Caki2 (cell line): ENCODE data around the gene CELSR2. TPM values are rescaled to one million over a fixed set of nuclear protein-coding genes. Genes with fewer than 3 reads are reported as not detected.
"Not testable (repeated sequence)": the region's sequence is repeated elsewhere in the genome, so short reads cannot be mapped to it uniquely, and the experiment has no call there.

Source experiments
- DNase-seq: peaks from one replicate; pipeline ENCODE4 v3.0.0-alpha.2; 2015; ENCODE audit warnings: low read depth
- in situ Hi-C: cut with HindIII; loops from 2 replicates; pipeline ENCODE4 v1.10.0; 2016; ENCODE audit warnings: low sequenced_read_pairs, low pct_unique_long_range_greater_than_20kb, mixed read lengths
- total RNA-seq: library from RNA; depleted of rRNA; stranded (reverse); fragments of >200 nt; shearing (Covaris generic); gene quantifications from 2 replicates; pipeline ENCODE4 v1.2.3, GENCODE V29; 2014; ENCODE audit warnings: low replicate concordance; rRNA removed

CELSR2 gene, protein sequence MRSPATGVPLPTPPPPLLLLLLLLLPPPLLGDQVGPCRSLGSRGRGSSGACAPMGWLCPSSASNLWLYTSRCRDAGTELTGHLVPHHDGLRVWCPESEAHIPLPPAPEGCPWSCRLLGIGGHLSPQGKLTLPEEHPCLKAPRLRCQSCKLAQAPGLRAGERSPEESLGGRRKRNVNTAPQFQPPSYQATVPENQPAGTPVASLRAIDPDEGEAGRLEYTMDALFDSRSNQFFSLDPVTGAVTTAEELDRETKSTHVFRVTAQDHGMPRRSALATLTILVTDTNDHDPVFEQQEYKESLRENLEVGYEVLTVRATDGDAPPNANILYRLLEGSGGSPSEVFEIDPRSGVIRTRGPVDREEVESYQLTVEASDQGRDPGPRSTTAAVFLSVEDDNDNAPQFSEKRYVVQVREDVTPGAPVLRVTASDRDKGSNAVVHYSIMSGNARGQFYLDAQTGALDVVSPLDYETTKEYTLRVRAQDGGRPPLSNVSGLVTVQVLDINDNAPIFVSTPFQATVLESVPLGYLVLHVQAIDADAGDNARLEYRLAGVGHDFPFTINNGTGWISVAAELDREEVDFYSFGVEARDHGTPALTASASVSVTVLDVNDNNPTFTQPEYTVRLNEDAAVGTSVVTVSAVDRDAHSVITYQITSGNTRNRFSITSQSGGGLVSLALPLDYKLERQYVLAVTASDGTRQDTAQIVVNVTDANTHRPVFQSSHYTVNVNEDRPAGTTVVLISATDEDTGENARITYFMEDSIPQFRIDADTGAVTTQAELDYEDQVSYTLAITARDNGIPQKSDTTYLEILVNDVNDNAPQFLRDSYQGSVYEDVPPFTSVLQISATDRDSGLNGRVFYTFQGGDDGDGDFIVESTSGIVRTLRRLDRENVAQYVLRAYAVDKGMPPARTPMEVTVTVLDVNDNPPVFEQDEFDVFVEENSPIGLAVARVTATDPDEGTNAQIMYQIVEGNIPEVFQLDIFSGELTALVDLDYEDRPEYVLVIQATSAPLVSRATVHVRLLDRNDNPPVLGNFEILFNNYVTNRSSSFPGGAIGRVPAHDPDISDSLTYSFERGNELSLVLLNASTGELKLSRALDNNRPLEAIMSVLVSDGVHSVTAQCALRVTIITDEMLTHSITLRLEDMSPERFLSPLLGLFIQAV (N-terminal part only)
- total RNA-seq = 4.6 and 4.8 TPM in 2 replicates

DNA sequence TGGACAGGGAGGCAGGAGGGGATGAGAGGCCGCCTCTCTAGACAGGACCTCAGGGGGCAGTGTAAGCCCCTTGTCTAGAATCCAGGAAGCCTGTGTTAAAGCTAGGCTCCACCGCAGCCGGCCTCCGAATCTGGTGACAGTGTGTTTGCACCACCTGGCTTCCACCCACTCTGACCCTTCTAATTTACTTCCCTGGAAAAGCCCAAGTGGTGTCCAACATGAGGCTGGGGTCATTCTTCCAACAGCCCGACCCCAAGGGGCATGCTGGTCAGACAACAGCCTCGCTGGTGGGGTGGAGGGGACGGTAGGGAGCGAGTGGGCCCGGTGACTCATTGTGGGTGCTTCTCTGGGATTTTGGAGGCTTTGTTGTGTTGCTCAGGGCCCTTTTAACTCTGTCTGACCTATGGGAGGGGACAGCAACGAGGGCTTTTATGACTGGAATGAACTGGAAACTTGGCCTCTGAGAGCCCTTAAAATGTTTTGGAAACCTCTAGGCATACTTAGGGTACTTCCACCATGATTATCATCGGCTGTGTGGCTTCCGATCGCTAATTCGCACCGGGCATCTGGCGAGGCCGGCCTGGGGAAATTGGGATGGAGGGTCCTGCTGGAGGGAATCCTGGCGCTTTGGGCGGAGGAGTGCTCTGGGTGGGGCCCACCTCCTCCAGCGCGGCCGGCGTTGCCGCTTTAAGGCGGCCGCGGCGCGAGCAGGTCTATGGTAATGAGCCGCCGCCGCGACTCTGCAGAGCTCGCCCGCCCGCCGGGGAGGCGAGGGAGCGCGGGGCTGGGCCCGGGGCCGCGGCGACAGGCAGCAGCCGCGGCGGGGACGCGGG, at the start of gene CELSR2:
Gene CELSR2, plus strand, starts transcription at position 743 of the 833 bp plus-strand sequence. CDS start 541 bp downstream, outside the sequence.
- peak; percentile 46 for DNase-seq
- in situ Hi-C loops = no loop called here

DNA sequence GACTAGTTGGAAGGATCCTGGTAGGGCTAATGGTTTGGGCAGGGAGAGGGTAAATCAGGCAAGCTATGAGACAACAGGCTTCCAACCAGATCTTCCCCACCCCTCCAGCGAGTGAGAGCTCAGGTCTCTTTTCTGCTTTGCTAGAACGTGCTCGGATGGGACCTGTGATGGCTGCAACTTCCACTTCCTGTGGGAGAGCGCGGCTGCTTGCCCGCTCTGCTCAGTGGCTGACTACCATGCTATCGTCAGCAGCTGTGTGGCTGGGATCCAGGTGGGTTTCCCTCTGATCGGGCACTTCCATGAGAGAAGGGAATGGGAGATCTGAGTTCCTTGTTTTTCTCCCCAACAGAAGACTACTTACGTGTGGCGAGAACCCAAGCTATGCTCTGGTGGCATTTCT, 49.6 kb upstream of the CELSR2 start:
- in situ Hi-C loops = no loop called here
- no peak for DNase-seq

DNA sequence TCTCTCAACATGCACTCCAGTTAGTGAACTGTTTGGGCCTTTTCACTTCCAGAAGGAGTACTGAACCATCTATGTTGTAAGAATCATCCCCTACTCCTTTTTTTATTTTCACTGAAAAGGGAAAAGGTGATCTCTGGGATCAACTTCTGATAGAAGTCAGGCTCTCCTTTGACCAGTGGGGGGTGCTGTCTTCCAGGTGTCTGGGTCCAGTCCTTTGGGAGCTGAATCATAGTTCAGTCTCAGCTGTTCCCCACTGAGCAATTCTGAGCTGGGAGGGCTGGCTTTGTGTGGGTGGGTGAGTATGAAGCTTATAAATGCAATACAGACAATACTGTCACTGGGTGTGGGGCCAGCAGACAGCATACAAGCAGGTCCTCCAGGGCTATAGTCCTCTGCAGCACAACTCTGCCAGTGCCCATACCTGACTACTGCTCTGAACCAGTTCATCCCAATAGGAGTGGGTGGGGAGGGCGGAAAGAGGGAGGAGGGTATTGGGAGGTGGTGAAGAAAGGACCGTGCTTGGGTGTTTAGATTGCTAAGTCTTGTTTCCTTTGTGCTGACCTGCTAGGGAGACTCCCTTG, 48.1 kb upstream of the CELSR2 start:
- DNase-seq = peak; percentile 43
- in situ Hi-C loops = no loop called here

DNA sequence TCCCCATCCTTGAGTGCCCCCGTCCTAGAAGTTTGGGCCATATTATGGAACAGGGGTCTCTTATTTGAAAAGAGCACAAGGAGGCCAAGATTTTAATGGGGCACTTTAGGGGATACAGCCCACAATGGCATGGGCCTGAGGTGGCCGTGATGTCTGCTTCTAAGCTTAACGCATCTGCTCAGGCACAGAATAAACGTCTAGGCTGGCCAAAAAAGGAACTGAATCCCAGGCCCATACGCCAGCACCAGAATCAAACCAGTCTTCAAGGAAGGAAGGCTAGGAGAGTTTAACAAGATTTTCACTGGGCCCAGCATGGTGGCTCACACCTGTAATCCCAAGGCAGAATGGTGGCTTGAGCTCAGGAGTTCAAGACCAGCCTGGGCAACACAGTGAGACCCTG, 44.9 kb upstream of the CELSR2 start:
- DNase-seq = no peak
- in situ Hi-C loops = no loop called here

DNA sequence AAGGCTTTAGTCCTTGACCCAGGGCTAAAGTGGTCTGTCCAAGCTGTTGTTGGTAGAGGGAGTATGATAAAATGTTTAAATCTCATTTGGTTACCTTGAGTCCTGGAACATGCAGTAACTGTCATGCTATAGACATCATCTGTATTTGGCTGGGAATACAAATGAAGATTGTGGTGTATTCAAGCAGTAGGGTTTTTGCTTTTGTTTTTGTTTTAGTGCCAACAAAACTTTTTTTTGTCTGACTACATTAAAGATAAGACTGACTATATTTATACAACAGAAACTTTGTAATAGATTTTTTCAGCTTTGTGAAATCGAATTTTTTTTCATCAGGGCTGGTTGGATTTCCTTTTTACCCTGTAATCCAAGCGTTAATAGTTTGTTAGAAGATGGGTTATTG, 43.0 kb upstream of the CELSR2 start:
- DNase-seq = no peak
- in situ Hi-C loops = no loop called here

DNA sequence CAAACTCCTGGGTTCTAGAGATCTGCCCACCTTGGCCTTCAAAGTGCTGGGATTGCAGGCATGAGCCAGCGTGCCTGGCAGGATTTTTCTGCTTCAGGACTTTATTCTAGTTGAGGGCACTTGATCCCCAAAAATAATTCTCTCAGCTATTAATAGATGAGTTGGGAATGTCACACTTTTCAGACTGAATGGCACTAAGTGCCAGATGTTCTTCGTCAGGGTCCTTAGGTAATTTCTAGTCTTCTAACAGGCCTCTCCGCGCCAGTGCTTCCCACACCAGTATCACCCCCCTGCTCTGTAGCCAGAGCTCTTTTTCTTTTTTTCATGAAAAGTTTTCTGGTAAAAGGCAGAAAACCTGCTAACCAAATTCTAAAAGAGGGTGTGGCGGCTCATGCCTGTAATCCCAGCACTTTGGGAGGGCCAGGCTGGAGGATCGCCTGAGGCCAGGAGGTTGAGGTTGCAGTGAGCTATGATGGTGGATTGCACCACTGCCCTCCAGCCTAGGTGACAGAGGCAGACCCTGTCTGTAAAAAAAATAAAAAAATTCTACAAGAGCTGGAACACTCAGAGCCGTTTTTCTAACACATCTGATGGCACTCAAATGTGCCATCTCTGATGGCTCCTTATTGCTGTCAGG, 41.8 kb upstream of the CELSR2 start:
- in situ Hi-C loops = no loop called here
- DNase-seq = no peak

DNA sequence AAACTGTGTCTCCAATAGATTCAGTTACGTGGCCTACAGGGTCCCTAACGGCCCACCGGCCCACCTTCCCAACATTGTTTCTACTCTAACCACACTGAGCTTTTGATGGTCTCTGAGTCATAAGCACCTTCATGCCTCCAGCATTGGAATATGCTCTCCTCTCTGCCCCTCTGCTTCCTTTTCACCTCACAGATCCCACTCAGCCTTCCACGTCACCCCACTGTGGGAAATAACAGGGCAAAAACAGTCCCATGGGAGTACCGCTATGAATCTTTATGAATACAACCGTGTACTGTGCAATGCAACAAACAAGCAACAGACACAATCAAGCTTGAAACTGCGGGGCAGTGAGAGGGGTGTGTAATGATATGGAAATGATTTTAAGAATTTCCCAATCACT, 40.9 kb upstream of the CELSR2 start:
- in situ Hi-C loops = no loop called here
- DNase-seq = no peak

DNA sequence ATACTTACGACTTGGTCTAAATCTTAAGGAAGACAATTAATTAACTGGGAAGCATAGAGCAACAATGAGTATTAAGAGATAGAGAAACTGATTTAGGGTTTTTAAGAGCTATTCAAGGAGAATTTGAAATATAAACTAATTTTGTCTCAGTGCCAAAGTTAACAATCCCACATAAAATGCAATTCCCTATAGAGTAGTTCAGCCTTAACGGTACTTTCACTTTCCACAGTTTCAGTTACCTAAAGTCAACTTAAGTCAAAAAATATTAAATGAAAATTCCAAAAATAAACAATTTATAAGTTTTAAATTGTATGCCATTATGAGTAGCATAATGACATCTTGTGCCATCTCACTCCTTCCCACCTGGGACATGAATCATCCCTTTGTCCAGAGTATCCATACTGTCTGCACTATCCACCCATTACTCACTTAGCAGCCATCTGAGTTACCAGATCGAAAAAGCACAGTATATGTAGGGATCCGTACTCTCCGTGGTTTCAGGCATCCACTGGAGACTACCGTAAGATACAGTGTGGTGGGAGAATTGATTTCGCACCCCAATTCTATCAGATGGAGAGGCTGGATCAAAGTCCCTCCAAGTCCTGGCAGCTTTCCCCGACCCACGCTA, 40.4 kb upstream of the CELSR2 start:
- in situ Hi-C loops = no loop called here

DNA sequence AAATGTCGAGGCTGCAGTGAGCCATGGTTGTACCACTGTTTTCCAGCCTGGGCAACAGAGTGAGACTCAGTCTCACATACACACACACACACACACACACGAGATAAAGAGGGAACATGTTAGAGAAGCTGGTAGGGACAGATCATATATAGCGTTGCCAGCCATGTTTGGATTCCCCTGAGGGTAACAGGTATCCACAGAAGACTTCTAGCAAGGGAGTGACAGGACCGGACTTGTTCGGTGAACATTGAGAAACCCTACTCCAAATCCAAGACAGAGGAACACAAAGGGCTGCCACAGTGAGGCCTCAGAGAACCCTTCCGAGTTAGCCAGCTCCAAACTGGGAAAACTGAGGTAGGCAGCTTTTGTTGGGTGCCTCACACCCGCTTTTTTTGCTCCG, 39.3 kb upstream of the CELSR2 start:
- in situ Hi-C loops = no loop called here
- DNase-seq = no peak

More for the DNA sequence above, 40.4 kb upstream of the CELSR2 start:
- DNase-seq = no peak

DNA sequence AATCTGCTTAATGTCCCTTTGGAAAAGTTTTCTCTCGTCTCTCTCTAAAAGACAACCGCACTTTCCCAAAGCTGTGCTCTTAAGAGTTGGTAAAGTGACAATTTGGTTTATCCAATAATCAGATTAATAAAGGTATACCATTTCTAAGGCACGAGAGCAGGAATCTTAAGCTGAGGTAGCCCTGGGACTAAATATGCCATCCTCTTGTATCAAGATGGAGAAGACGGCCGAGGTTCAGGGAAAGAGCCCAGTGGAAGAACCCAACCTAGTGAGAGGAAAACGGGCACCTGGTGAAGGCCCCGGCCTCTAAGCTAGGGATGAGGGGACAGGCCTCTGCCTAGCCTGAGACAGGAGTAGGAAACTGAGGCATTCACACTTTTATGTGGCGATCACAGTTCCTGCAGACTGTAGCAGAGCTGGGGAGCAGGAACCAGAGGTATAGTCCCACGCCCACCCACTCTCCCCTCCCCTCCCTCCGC, 36.0 kb upstream of the CELSR2 start:
- in situ Hi-C loops = no loop called here
- no peak for DNase-seq

DNA sequence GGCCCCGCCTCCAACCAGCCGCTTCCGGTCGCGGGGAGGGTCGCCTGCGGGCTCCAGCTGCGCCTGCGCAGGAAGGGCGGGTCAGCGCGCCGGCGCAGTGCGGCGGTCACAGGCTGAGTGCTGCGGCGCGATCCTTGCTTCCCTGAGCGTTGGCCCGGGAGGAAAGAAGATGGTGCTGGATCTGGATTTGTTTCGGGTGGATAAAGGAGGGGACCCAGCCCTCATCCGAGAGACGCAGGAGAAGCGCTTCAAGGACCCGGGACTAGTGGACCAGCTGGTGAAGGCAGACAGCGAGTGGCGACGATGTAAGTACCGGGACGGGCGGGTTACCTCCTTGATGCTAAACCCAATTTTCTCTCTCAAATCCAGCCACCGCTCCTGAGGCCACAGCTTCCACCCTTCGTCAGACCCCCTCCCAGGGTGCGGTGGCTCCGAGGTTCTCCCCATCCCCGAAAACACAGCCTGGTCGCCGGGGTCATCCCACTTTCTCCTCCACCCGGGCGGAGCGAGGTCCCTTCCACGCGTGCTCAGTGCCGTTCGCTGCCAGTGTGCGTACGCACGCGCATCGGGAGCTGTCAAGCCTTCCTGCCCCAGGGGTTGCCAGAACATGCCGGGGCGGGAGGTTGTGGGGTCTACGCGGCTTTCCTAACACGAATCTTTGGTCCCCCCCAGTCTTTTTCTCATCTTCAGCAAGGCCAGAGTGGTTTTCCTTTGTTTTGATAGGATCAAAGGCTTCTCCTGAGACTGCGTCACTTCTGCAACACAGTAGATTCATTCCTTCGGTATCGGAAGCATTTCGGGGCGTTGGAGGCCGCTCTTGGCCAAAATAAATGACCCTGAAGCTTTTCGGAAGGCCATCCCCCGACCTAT, 35.3 kb upstream of the CELSR2 start, which contains the start of gene SARS1:
Gene SARS1, plus strand, starts transcription at position 95 of the 870 bp plus-strand sequence. Its CDS starts 75 bp downstream, at position 170.
- peak; percentile 74 for DNase-seq
- in situ Hi-C loops = no loop called here

DNA sequence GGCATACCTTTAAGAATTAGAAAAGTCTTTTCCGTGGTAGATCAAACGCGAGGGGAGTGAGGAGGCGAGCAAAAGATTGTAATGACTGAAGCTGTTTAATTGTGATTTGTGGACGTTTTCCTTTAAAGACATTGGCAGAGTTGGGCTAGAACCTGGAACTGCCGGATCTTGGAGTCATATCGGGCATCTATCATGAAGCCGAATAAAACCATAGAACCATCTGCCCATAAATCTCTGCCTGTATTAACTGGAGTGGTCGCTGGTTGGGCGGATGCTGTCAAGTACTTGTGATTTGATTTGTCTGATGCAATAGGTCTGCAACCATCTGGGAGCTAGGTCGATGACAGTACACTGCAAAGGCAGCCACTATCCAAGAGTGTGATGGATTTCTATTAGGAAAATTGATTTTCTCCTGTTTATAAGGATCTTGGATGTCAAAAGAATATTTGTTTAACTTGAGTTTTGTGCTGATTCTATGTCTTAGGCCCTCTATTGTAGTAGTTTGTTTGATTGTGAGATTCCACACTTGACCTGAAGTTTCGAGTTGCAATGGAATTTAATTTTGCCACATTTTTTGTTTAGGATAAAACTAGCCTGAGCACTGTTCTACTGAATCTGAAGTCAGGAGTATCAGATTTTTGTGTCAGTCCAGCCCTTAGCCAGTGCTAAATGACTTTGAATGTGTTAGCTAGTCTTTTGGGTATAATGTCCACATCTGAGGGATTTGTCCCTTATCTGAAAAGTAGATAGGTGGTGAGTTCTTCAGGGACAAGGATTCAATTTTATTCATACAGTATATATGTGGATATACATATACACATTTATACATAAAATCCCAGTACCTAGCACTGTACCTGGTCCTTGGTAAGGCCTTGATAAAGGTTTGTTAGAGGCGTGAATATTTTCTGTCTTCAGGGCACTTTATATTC, 34.4 kb upstream of the CELSR2 start:
- DNase-seq = peak; percentile 47
- in situ Hi-C loops = no loop called here

DNA sequence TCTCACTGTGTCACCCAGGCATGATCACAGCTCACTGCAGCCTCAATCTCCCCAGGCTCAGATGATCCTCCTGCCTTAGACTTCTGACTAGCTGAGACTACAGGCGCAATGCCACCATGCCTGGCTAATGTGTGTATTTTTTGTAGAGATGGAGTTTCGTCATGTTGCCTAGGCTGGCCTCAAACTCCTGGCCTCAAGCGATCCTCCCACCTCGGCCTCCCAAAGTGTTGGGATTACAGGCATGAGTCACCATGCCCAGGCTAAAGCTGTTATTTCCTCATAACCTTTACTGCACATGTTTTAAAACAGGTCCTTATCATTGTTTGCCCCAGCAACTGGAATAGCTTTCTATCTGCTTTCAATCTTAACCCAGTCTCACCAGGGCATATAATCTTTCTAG, 32.7 kb upstream of the CELSR2 start:
- in situ Hi-C loops = no loop called here
- no peak for DNase-seq

DNA sequence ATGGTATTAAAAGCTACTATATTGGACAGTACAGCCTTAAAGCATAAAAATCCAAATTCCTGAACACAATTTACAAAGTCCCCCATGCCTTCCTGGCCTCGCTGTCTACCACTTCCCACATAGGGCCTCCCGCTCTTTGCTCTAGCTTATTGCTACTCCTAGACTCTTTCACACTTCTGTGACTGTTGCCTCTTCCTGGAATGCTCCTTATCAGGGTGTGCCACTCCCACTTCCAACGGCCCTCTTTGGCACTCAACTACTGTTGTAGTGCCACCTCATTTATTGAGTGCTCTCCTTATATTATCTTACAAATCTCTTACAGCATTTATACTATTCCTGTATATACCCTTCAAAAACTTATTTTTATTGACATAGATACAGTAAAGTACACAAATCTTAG, 30.8 kb upstream of the CELSR2 start:
- no peak for DNase-seq
- in situ Hi-C loops = no loop called here

DNA sequence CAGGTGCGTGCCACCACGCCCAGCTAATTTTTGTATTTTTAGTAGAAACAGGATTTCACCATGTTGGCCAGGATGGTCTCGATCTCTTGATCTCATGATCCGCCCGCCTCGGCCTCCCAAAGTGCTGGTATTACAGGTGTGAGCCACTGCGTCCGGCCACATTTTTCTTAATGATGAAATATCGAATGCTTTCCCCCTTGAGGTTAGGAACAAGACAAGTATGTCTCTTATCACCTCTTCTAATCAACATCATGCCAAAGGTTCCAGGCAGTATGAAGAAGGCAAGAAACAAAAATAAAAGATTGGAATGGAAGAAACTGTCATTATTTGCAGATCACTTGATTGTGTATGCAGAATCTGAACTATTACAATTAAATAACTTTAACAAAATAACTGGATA, 28.1 kb upstream of the CELSR2 start:
- DNase-seq, in situ Hi-C loops: not testable (repeated sequence)
